K562 (cell line): ENCODE results near the gene LSS. TPM values are rescaled to one million over a fixed set of nuclear protein-coding genes. Genes with fewer than 3 reads are reported as not detected.

ENCODE experiments used
- ATAC-seq: fragments of 200-7000 bp; cut with Tn5 transposase; 3 replicates; pipeline ENCODE4 v1.9.1; 2020; ENCODE audit warnings: moderate library complexity
- BruUV-seq: library from RNA; stranded (reverse); fragments of 400-500 nt; replicated peaks from 2 replicates; lab custom pipeline; 2021; lab: Mats Ljungman, UMichigan
- CTCF ChIA-PET: fragments of 300-600 bp; formaldehyde crosslinking; extraction: SDS; loops from one replicate; lab custom pipeline; 2021; ENCODE audit warnings: low intra/inter-chr PET ratio; lab: Yijun Ruan, JAX
- POLR2A ChIA-PET: fragments of 300-600, 350-650 bp; sonication (Branson Sonifier 250); formaldehyde crosslinking; extraction: SDS; loops from one replicate; lab custom pipeline; 2021; ENCODE audit warnings: antibody characterized with exemption, inconsistent platforms; lab: Yijun Ruan, JAX
- DNase-seq, 4 experiments: peaks; one replicate each; pipeline versions ENCODE4 v3.0.0 to v3.0.0-alpha.2; 2011 to 2018; ENCODE audit warnings: low spot score in 3 of 4, mixed read lengths in 3 of 4; ENCODE audit errors: extremely low read depth in 1 of 4
- FAIRE-seq: peaks from 2 replicates; lab custom pipeline; 2011; peaks lifted over from hg19 to GRCh38; lab: Jason Lieb, UNC
- H2AFZ ChIP-seq: 2 replicates; pipeline ENCODE4 v1.6.0; 2011; ENCODE audit warnings: low read depth, low read length, control low read depth, inconsistent platforms
- H3K27ac ChIP-seq: fragments of 200-600 bp; 3 replicates; pipeline ENCODE4 v1.8.0; 2011; ENCODE audit warnings: low read depth, mild to moderate bottlenecking, control low read depth, inconsistent platforms, low read length, moderate library complexity, mixed read lengths; ENCODE audit errors: extremely low read depth
- H3K27me3 ChIP-seq, 2 experiments: fragments of 300-600 bp in 1 of 2; 2 replicates in 1 of 2; 3 replicates in 1 of 2; pipeline versions ENCODE4 v1.6.0 to v1.8.0; 2011; ENCODE audit warnings: inconsistent platforms in 2 of 2, low read length in 2 of 2, mild to moderate bottlenecking in 1 of 2, mixed read lengths in 1 of 2, moderate library complexity in 1 of 2; ENCODE audit not compliant: control insufficient read depth in 2 of 2, insufficient read depth in 2 of 2
- H3K36me3 ChIP-seq: fragments of 300-600 bp; 3 replicates; pipeline ENCODE4 v1.8.0; 2011; ENCODE audit warnings: mild to moderate bottlenecking, low read length, inconsistent platforms; ENCODE audit not compliant: control insufficient read depth, insufficient read depth
- H3K4me1 ChIP-seq, 2 experiments: fragments of 200-600 bp in 1 of 2; replicated peaks in 1 of 2; 2 replicates in 1 of 2; 3 replicates in 1 of 2; pipeline versions ENCODE4 v1.5.1 to v1.8.0; 2011; ENCODE audit warnings: inconsistent platforms in 2 of 2, low read length in 2 of 2, mild to moderate bottlenecking in 1 of 2, mixed read lengths in 1 of 2, moderate library complexity in 1 of 2; ENCODE audit not compliant: control insufficient read depth in 2 of 2, insufficient read depth in 2 of 2
- H3K4me2 ChIP-seq: 2 replicates; pipeline ENCODE4 v1.6.1; 2011; ENCODE audit warnings: low read length, control low read depth, inconsistent platforms, mixed read lengths; ENCODE audit not compliant: insufficient read depth
- H3K4me3 ChIP-seq: fragments of 200-600 bp; sonication (generic), shearing (Covaris generic); 2 replicates; pipeline ENCODE4 v1.5.1; 2016; ENCODE audit warnings: control low read depth, inconsistent platforms
- H3K79me2 ChIP-seq: fragments of 200-600 bp; 3 replicates; pipeline ENCODE4 v1.8.0; 2011; ENCODE audit warnings: low read length, inconsistent platforms; ENCODE audit not compliant: control insufficient read depth, insufficient read depth
- H3K9ac ChIP-seq, 2 experiments: 2 replicates each; pipeline versions ENCODE4 v1.6.0 to v1.6.1; 2011; ENCODE audit warnings: low read depth in 2 of 2, low read length in 2 of 2, control low read depth in 1 of 2, inconsistent platforms in 1 of 2, mild to moderate bottlenecking in 1 of 2, mixed read lengths in 1 of 2; ENCODE audit not compliant: insufficient read depth in 1 of 2
- H3K9me1 ChIP-seq: one replicate; pipeline ENCODE4 v1.6.0; 2011; ENCODE audit warnings: inconsistent platforms, mild to moderate bottlenecking, low read length, moderate library complexity; ENCODE audit not compliant: control insufficient read depth, insufficient read depth
- H3K9me3 ChIP-seq: replicated peaks from 2 replicates; pipeline ENCODE4 v1.5.1; 2011; ENCODE audit warnings: low read depth, low read length, inconsistent platforms; ENCODE audit not compliant: control insufficient read depth, insufficient read depth
- H4K20me1 ChIP-seq: replicated peaks from 2 replicates; pipeline ENCODE4 v1.6.1; 2011; ENCODE audit warnings: low read length, inconsistent platforms, mixed read lengths; ENCODE audit not compliant: control insufficient read depth, insufficient read depth
- KLF6 ChIP-seq: fragments of 250-450 bp; sonication (Bioruptor Pico); IDR thresholded peaks from 2 replicates; pipeline ENCODE4 v1.4.0; 2020; ENCODE audit warnings: mild to moderate bottlenecking, moderate library complexity, borderline replicate concordance
- NFATC3 ChIP-seq: fragments of 450-650 bp; IDR thresholded peaks from 2 replicates; pipeline ENCODE4 v1.6.1; 2017; ENCODE audit warnings: mild to moderate bottlenecking
- NR2C2 ChIP-seq, 2 experiments: fragments of 200-800 bp in 1 of 2; sonication (Bioruptor generic) in 1 of 2; sonication (generic) in 1 of 2; formaldehyde crosslinking in 1 of 2; IDR thresholded peaks; 2 replicates each; pipeline versions ENCODE4 v1.6.1 to v1.8.0; 2016 to 2022; ENCODE audit warnings: mild to moderate bottlenecking in 1 of 2, missing compliant biosample characterization in 1 of 2, missing genetic modification characterization in 1 of 2, missing genetic modification reagents in 1 of 2
- POLR2AphosphoS2 ChIP-seq: IDR thresholded peaks from 2 replicates; pipeline ENCODE4 v1.6.1; 2012; ENCODE audit warnings: low read length, improper control_type of control experiment
- POLR2G ChIP-seq: fragments of 200-400 bp; formaldehyde crosslinking; IDR thresholded peaks from 2 replicates; pipeline ENCODE4 v1.6.1; 2017; ENCODE audit warnings: low read depth, mild to moderate bottlenecking, antibody characterized with exemption, low read length, moderate library complexity
- RBM15 ChIP-seq: fragments of 200-400 bp; formaldehyde crosslinking; IDR thresholded peaks from 2 replicates; pipeline ENCODE4 v1.6.1; 2018; ENCODE audit warnings: mild to moderate bottlenecking, low read length, moderate library complexity; ENCODE audit not compliant: insufficient read depth
- SIRT6 ChIP-seq: IDR thresholded peaks from one replicate; pipeline ENCODE4 v1.6.1; 2012; ENCODE audit warnings: low read depth, mild to moderate bottlenecking, control low read depth, inconsistent platforms, low read length, moderate library complexity
- WGBS: fragments of 100-300 bp; shearing (Covaris generic); methylation state at CpG from one replicate; pipeline ENCODE4 v1.1.6; 2016; ENCODE audit warnings: low coverage, mixed read lengths; ENCODE audit not compliant: insufficient coverage; ENCODE audit errors: missing lambda C conversion rate; 5-methylcytosine and 5-hydroxymethylcytosine counted together
- in situ Hi-C: fragments of 300-500 bp; cut with MboI; formaldehyde crosslinking; loops from 4 replicates; pipeline ENCODE4 v1.15.0; 2018; ENCODE audit warnings: inconsistent platforms, mixed read lengths
- intact Hi-C: fragments of 100-400 bp; cut with micrococcal nuclease; formaldehyde crosslinking; loops from 2 replicates; pipeline ENCODE4 v1.14.2; 2022
- polyA plus RNA-seq, 8 experiments: library from polyadenylated mRNA; depleted of rRNA in 4 of 8; stranded (reverse) in 5 of 8; unstranded in 3 of 8; fragments of >200 nt; fragmentation: Nextera tagmentation in 2 of 8; fragmentation: Illumina TruSeq in 1 of 8; extraction: Ambion mirVana in 2 of 8; extraction: Trizol in 1 of 8; gene quantifications; 2 replicates each; pipeline versions ENCODE4 v1.2.1 to v1.2.3, GENCODE V29; 2011 to 2014; ENCODE audit warnings: inconsistent platforms in 1 of 8, missing spikeins in 1 of 8
- total RNA-seq, 7 experiments: library from RNA; depleted of rRNA in 6 of 7; stranded (reverse); fragments of >200 nt in 6 of 7; fragmentation: Illumina TruSeq in 2 of 7; extraction: Trizol in 2 of 7; gene quantifications; 2 replicates each; pipeline versions ENCODE4 v1.2.1 to v1.2.3, GENCODE V29; 2011 to 2021; ENCODE audit warnings: low replicate concordance in 1 of 7
- TF ChIP-seq, protein P1 (sequence below): fragments of 450-650 bp; formaldehyde crosslinking; IDR thresholded peaks from 2 replicates; pipeline ENCODE4 v1.4.0; 2020; ENCODE audit warnings: mild to moderate bottlenecking

Gene LSS
- total and polyA plus RNA-seq, 9 of the 15 experiments (the other 6 are each of a cell fraction or from before 2014, with no cell fraction given) = 2.2 to 89.5 (median 37.4) TPM

DNA sequence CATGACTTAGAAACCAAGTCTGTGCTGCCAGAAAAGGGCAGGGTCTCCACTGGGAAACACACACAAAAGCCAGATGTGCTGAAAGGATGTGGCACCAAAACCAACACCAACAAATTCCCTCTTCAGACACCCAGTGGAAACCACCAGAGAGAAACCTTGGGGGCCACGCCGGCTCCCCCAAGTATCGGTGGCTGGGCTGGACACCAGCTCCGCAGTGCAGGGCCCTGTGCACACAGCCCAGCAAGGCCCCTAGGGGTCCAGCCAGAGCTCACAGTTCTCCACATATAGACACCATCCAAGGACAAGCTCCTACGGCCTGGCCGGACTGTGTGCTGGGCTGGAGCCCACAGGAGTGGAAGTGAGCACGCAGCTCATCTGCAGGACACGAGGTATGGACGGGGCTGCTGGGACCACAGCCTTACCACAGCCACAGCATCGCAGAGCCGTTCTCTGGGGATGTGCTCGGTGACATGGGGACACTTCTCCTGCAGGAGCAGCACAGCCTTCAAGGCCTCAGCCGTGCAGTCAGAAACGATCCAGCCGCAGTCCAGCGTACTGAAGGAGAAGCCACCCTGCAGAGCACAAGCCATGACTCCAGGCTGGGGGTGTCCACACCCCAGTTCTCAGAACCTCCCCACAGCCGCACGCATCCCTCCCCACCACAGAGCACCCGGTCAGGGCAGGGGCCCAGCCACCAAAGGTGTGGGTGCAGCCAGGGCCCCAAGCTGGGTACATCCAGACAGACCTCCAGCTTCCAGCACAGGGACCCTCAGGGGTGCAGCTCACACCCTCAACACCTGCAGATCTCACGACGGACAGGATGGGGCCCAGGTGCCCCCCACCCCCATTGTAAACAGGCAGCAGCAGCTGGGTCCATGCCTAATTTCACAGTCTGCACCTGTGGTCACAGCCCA lies 21.3 kb downstream of the LSS start:
- Histone ChIP-seq H3K4me3 (no peak overlapping the region), H3K4me1 (peaks cover 0 to 23% of the 10 kb centered on the region in 2 experiments; a peak in 1 of 5 replicates), H3K27ac (no peak overlapping the region), H4K20me1 (no peaks in the 10 kb centered on the region), H3K27me3 (no peaks in the 10 kb centered on the region), H2AFZ (no peak overlapping the region), H3K9ac (no peak overlapping the region; a peak in 1 of 4 replicates), H3K9me1 (no peaks in the 10 kb centered on the region), H3K9me3 (no peaks in the 10 kb centered on the region), H3K79me2 (no peaks in the 10 kb centered on the region), H3K36me3 (peaks cover 95% of the 10 kb centered on the region; the same call in 2 of the 3 replicates), H3K4me2 (no peak overlapping the region)
- DNase-seq (no peak), FAIRE-seq (no peak), ATAC-seq (no peak)
- 94% methylated on average over 19 of the region's 21 CpGs for WGBS
- in situ Hi-C loops = no loop called here
- CTCF ChIA-PET = no interaction called here
- BruUV-seq = no TSS peak
- TF ChIP-seq RBM15 (no peak), SIRT6 (no peak), KLF6 (no peak), POLR2AphosphoS2 (no peak), NR2C2 (CRISPR knock-in tag; IDR thresholded peaks at IDR 0.05) (no peak), NR2C2 (tag; IDR thresholded peaks at IDR 0.05) (no peak), POLR2G (peak; percentile 52), NFATC3 (no peak)
- TF ChIP-seq, protein P1, sequence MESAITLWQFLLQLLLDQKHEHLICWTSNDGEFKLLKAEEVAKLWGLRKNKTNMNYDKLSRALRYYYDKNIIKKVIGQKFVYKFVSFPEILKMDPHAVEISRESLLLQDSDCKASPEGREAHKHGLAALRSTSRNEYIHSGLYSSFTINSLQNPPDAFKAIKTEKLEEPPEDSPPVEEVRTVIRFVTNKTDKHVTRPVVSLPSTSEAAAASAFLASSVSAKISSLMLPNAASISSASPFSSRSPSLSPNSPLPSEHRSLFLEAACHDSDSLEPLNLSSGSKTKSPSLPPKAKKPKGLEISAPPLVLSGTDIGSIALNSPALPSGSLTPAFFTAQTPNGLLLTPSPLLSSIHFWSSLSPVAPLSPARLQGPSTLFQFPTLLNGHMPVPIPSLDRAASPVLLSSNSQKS (CRISPR knock-in tag) = no peak
- intact Hi-C loops = no loop called here
- POLR2A ChIA-PET = interaction anchor here (0.6 kb wide), 1 partner anchor 29 kb away, joined by 3 read pairs; no protein-coding TSS in a partner anchor
